Measurements from ENCODE around the gene CELA3A. TPM values are rescaled to one million over a fixed set of nuclear protein-coding genes. Genes with fewer than 3 reads are reported as not detected.

CELA3A gene
- over 10,000 TPM; 37,316 to 51,622 TPM for total RNA-seq

GRCh38 chr1:22001409-22001808 lies at the start of gene CELA3A:
CELA3A (plus strand) TSS chr1:22001657; CDS start chr1:22001675, 18 bp downstream.
- Histone ChIP-seq H3K4me3 (peak within 1 kb of the TSS; percentile 57 to 65), H3K36me3 (replicated peaks in 1 of 2; ENCODE audit: insufficient read depth in 1 of 2, low read depth in 2 of 2) (no peaks in the 10 kb centered on the region), H3K27ac (peak within 1 kb of the TSS; percentile 90 to 97 (median 94)), H3K27me3 (no peaks in the 10 kb centered on the region), H3K4me1 (peaks cover 57% of the 10 kb centered on the region), H3K9me3 (no peaks in the 10 kb centered on the region)
- intact Hi-C loops (cut with DNase I) = no loop called here
- peak; percentile 62 for ATAC-seq
- TF ChIP-seq POLR2A (IDR thresholded peaks at IDR 0.05) = peak; percentile 62 to 98 (median 96)
- TF ChIP-seq CTCF (IDR thresholded peaks at IDR 0.05) = peak in 2 of 7 experiments; percentile 7 to 22
- peak; percentile 94 to 97 (median 97) for DNase-seq
- WGBS, 2 donors = 37 to 38% methylated on average over 5 of the region's 5 CpGs

- WGBS, 2 donors = 83 to 90% methylated on average over 5 to 6 of the region's 6 CpGs
- H3K27ac ChIP-seq = no peak overlapping the region
- peaks cover 25% of the 10 kb centered on the region for H3K4me1 ChIP-seq
- ATAC-seq (no peak), DNase-seq (no peak)
- no peaks in the 10 kb centered on the region for H3K36me3 ChIP-seq (replicated peaks in 1 of 2; ENCODE audit: insufficient read depth in 1 of 2, low read depth in 2 of 2)
- no peaks in the 10 kb centered on the region for H3K27me3 ChIP-seq
- no peak overlapping the region for H3K4me3 ChIP-seq
- no peaks in the 10 kb centered on the region for H3K9me3 ChIP-seq
- TF ChIP-seq CTCF (IDR thresholded peaks at IDR 0.05) = no peak
- TF ChIP-seq POLR2A (IDR thresholded peaks at IDR 0.05) = no peak
- intact Hi-C loops (cut with DNase I) = no loop called here
These were observed 48.5 kb upstream of the CELA3A start for GRCh38 chr1:21952786-21953520.

DNA sequence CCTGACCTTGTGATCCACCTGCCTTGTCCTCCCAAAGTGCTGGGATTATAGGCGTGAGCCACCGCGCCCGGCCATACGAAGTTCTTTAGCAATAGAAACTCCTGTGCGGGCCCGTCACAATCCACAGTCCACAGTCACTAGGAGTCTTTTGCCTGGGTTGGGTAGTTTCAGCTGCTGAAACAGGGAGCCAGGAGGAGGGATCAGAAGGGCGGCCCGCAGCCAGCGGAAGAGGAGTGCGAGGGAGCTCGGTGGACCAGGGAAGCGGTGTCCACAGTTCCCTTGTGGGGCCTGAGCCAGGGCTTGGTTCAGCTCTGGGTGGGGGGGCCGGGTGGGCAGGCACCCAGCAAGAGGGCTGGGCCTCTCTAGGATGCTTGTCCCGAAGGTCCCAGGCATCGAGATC lies 46.4 kb upstream of the CELA3A start:
- H3K4me3 ChIP-seq = no peak overlapping the region
- no peak for TF ChIP-seq POLR2A (IDR thresholded peaks at IDR 0.05)
- no peak for TF ChIP-seq CTCF (IDR thresholded peaks at IDR 0.05)
- peak overlapping the region in 3 of 4 donors; percentile 57 to 81 (median 81) for H3K27ac ChIP-seq
- DNase-seq (peak in 2 of 4 donors; percentile 27 to 31), ATAC-seq (no peak)
- peaks cover 37% of the 10 kb centered on the region for H3K4me1 ChIP-seq
- no peaks in the 10 kb centered on the region for H3K9me3 ChIP-seq
- 84 to 85% methylated on average over 4 to 15 of the region's 16 CpGs for WGBS, 2 donors
- H3K36me3 ChIP-seq (replicated peaks in 1 of 2; ENCODE audit: insufficient read depth in 1 of 2, low read depth in 2 of 2) = no peaks in the 10 kb centered on the region
- intact Hi-C loops (cut with DNase I) = no loop called here
- no peaks in the 10 kb centered on the region for H3K27me3 ChIP-seq

- peak in 1 of 4 donors; percentile 18 for DNase-seq
- no peak for ATAC-seq
- peak overlapping the region in 3 of 4 donors; percentile 57 to 81 (median 81) for H3K27ac ChIP-seq
These were observed 45.8 kb upstream of the CELA3A start for GRCh38 chr1:21955501-21956281.

More at GRCh38 chr1:21955501-21956281, 45.8 kb upstream of the CELA3A start:
- Histone ChIP-seq H3K36me3 (replicated peaks in 1 of 2; ENCODE audit: insufficient read depth in 1 of 2, low read depth in 2 of 2) (no peaks in the 10 kb centered on the region), H3K9me3 (no peaks in the 10 kb centered on the region), H3K27me3 (no peaks in the 10 kb centered on the region), H3K4me3 (no peak overlapping the region), H3K4me1 (peaks cover 37% of the 10 kb centered on the region)
- TF ChIP-seq CTCF (IDR thresholded peaks at IDR 0.05) (no peak), POLR2A (IDR thresholded peaks at IDR 0.05) (no peak)
- intact Hi-C loops (cut with DNase I) = no loop called here
- 68 to 78% methylated on average over 6 to 9 of the region's 9 CpGs for WGBS, 2 donors
